ENCODE data around the gene FOXE3. TPM values are rescaled to one million over a fixed set of nuclear protein-coding genes. Genes with fewer than 3 reads are reported as not detected.

The FOXE3 gene
- total RNA-seq, 4 donors from 2014 or later: not detected

GRCh38 chr1:47433477-47434050 is 17.5 kb downstream of the FOXE3 start:
- H3K4me1 ChIP-seq: peaks cover 40 to 64% (median 62%) of the 10 kb centered on the region in 4 donors
- TF ChIP-seq POLR2AphosphoS5 (IDR thresholded peaks at IDR 0.05): no peak
- no peak for TF ChIP-seq POLR2A (IDR thresholded peaks at IDR 0.05; ENCODE audit: low read depth)
- no peak for TF ChIP-seq CTCF (IDR thresholded peaks at IDR 0.05)
- no peak for TF ChIP-seq EP300 (IDR thresholded peaks at IDR 0.05)
- DNase-seq (ENCODE audit: extremely low spot score): no peak
- intact Hi-C loops (cut with DNase I): loop anchor here (5.0 kb wide), 1 partner anchor 294 kb away; no protein-coding TSS in a partner anchor
- H3K27me3 ChIP-seq: peaks cover 7 to 99% (median 73%) of the 10 kb centered on the region in 4 donors
- no peaks in the 10 kb centered on the region for H3K36me3 ChIP-seq
- no peaks in the 10 kb centered on the region for H3K9me3 ChIP-seq
- peak overlapping the region; percentile 2 to 39 (median 26) for H3K4me3 ChIP-seq
- H3K27ac ChIP-seq (replicated peaks in 1 of 4): no peak overlapping the region
- 28% methylated on average over 25 of the region's 30 CpGs for WGBS

- TF ChIP-seq CTCF (IDR thresholded peaks at IDR 0.05) (no peak), POLR2AphosphoS5 (IDR thresholded peaks at IDR 0.05) (peak in 1 of 2 donors; percentile 32)
- H3K4me3 ChIP-seq: peak overlapping the region; percentile 2 to 39 (median 26)
- WGBS: 11% methylated on average over 42 of the region's 51 CpGs
- H3K27ac ChIP-seq (replicated peaks in 1 of 4): no peak overlapping the region
- H3K9me3 ChIP-seq: no peaks in the 10 kb centered on the region
- peaks cover 10 to 99% (median 78%) of the 10 kb centered on the region in 4 donors for H3K27me3 ChIP-seq
- peaks cover 42 to 71% (median 69%) of the 10 kb centered on the region in 4 donors for H3K4me1 ChIP-seq
- intact Hi-C loops (cut with DNase I): loop anchor here (5.0 kb wide), 1 partner anchor 293 kb away; no protein-coding TSS in a partner anchor
- DNase-seq (ENCODE audit: extremely low spot score): no peak
- H3K36me3 ChIP-seq: no peaks in the 10 kb centered on the region
Measured at GRCh38 chr1:47434051-47434842, 18.2 kb downstream of the FOXE3 start.

GRCh38 chr1:47435506-47436303 is 19.6 kb downstream of the FOXE3 start:
- Histone ChIP-seq H3K36me3 (no peaks in the 10 kb centered on the region), H3K9me3 (no peaks in the 10 kb centered on the region), H3K4me3 (peak overlapping the region in 1 of 4 donors; percentile 66), H3K4me1 (peaks cover 44 to 74% (median 72%) of the 10 kb centered on the region in 4 donors), H3K27me3 (peaks cover 12 to 99% (median 82%) of the 10 kb centered on the region in 4 donors), H3K27ac (replicated peaks in 1 of 4) (no peak overlapping the region)
- no peak for DNase-seq (ENCODE audit: extremely low spot score)
- WGBS: 77% methylated on average over 6 of the region's 6 CpGs
- intact Hi-C loops (cut with DNase I): loop anchor here (1.0 to 5.0 kb wide), 2 partner anchors 137 to 275 kb away; no protein-coding TSS in a partner anchor
- TF ChIP-seq POLR2A (IDR thresholded peaks at IDR 0.05; ENCODE audit: low read depth): no peak
- no peak for TF ChIP-seq CTCF (IDR thresholded peaks at IDR 0.05)
- no peak for TF ChIP-seq POLR2AphosphoS5 (IDR thresholded peaks at IDR 0.05)
- no peak for TF ChIP-seq EP300 (IDR thresholded peaks at IDR 0.05)

- Histone ChIP-seq H3K4me1 (peaks cover 44 to 73% (median 71%) of the 10 kb centered on the region in 4 donors), H3K27me3 (peaks cover 12 to 97% (median 80%) of the 10 kb centered on the region in 4 donors), H3K27ac (replicated peaks in 1 of 4) (peak overlapping the region; percentile 71 to 78 (median 73)), H3K4me3 (peak overlapping the region; percentile 65 to 78 (median 66)), H3K36me3 (no peaks in the 10 kb centered on the region), H3K9me3 (no peaks in the 10 kb centered on the region)
- DNase-seq (ENCODE audit: extremely low spot score): peak; percentile 94
- no peak for TF ChIP-seq EP300 (IDR thresholded peaks at IDR 0.05)
- TF ChIP-seq CTCF (IDR thresholded peaks at IDR 0.05): peak; percentile 51 to 70 (median 56)
- no peak for TF ChIP-seq POLR2AphosphoS5 (IDR thresholded peaks at IDR 0.05)
- no peak for TF ChIP-seq POLR2A (IDR thresholded peaks at IDR 0.05; ENCODE audit: low read depth)
- 6% methylated on average over 22 of the region's 23 CpGs for WGBS
- intact Hi-C loops (cut with DNase I): loop anchor here (1.0 to 5.0 kb wide), 2 partner anchors 136 to 274 kb away; no protein-coding TSS in a partner anchor
Measured at GRCh38 chr1:47436304-47436978, 20.4 kb downstream of the FOXE3 start.

Data from esophagus muscularis mucosa (tissue), 4 donors.